Retinal pigment epithelial cell (primary cell): ENCODE results near the gene PLXNB1.
"Not testable (repeated sequence)": the region's sequence is repeated elsewhere in the genome, so short reads cannot be mapped to it uniquely, and the experiment has no call there.

Experiments used
- DNase-seq: peaks from one replicate; pipeline ENCODE4 v3.0.0-alpha.2; 2010; ENCODE audit warnings: low read depth
- H3K4me3 ChIP-seq: 2 replicates; pipeline ENCODE4 v1.5.1; 2011; ENCODE audit warnings: mild to moderate bottlenecking, low read length, control low read depth, moderate library complexity
- CTCF ChIP-seq: conservative IDR thresholded peaks from 2 replicates; pipeline ENCODE4 v1.5.1; 2011; ENCODE audit warnings: low read depth, low read length, control low read depth, inconsistent platforms

PLXNB1 gene

DNA sequence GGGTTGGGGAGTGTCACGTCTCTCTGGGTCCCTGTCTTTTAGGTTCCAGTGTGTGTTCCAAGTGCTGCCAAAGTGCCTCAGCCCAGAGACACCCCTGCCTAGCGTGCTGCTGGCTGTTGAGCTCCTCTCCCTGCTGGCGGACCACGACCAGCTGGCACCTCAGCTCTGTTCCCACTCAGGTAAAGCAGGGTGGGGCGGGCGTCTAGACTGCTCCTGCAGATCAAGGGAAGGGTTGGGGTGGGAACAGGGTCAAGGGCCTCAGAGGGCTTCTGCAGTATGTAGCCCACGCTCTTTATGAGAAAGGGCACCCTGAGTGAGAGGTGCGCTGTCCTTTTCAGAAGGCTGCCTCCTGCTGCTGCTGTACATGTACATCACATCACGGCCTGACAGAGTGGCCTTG is 33.8 kb upstream of the PLXNB1 start:
- no peak for TF ChIP-seq CTCF
- no peak overlapping the region for H3K4me3 ChIP-seq
- no peak for DNase-seq

GRCh38 chr3:48461767-48462166 is 31.9 kb upstream of the PLXNB1 start:
- DNase-seq, H3K4me3 ChIP-seq: not testable (repeated sequence)

- no peak for TF ChIP-seq CTCF
Observed at GRCh38 chr3:48460517-48460902, 30.6 kb upstream of the PLXNB1 start.

DNA sequence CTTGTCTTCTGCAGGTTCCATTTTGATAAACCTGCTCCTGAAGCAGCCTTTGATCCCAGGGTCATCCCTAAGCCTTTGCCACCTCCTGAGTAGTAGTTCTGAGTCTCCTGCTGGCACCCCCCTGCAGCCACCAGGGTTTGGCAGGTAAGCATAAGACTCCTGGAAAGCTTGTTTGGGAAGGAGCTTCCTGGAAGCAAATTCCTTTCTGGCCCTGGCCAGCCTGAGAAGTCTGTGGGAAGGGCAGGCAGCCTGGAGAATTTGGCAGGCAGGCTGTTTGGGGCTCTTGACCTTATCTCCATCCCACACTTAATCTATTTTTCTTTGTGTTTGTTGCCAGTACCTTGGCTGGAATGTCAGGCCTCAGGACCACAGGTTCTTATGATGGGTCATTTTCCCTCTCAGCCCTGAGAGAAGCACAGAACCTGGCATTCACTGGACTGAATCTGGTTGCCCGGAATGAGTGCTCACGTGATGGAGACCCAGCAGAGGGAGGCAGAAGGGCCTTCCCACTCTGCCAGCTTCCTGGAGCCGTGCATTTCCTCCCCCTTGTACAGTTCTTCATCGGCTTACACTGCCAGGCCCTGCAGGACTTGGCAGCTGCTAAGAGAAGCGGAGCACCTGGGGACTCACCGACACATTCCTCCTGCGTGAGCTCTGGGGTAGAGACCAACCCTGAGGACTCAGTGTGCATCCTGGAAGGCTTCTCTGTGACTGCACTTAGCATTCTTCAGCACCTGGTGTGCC is 30.1 kb upstream of the PLXNB1 start:
- no peak for TF ChIP-seq CTCF
- no peak for DNase-seq
- no peak overlapping the region for H3K4me3 ChIP-seq

More at GRCh38 chr3:48460517-48460902, 30.6 kb upstream of the PLXNB1 start:
- no peak for DNase-seq
- no peak overlapping the region for H3K4me3 ChIP-seq

GRCh38 chr3:48459331-48459730 is 29.4 kb upstream of the PLXNB1 start:
- no peak for DNase-seq
- no peak overlapping the region for H3K4me3 ChIP-seq
- TF ChIP-seq CTCF, result no peak

DNA sequence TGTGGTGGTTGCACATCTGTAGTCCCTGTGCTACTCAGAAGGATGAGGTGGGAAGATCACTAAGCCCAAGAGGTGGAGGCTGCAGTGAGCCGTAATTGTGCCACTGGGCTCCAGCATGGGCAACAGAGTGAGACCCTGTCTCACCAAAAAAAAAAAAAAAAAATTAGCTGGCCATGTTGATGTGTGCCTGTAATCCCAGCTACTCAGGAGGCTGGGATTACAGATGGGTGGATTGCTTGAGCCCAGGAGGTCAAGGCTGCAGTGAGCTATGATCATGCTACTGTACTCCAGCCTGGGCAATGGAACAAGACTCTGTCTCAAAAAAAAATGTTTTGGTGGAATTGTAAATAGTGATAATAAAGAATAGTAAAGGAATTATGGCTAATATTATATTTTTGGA is 26.6 kb upstream of the PLXNB1 start:
- no peak for TF ChIP-seq CTCF
- H3K4me3 ChIP-seq, result no peak overlapping the region

DNA sequence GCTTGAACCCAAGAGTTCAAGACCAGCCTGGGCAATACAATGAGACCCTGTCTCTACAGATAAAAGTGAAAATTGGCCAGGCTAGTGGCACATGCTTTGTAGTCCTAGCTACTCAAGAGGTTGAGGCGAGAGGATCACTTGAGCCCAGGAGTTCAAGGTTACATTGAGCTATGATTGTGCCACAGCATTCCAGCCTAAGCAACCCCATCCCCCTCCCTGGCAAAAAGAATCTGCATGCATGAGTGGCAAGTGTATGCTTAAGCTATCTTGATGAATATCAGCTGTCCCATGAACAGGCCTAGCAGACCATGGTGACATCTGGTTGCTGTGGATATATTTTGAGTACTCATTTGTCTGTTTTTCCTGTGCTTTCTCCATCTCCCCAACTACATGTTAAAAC is 21.4 kb upstream of the PLXNB1 start:
- no peak for TF ChIP-seq CTCF
- no peak overlapping the region for H3K4me3 ChIP-seq
- DNase-seq, result no peak

More for the DNA sequence above, 26.6 kb upstream of the PLXNB1 start:
- DNase-seq, result no peak
